OCI-M2 (cell line): ENCODE results near the gene MYLK.

Experiments used
- DNase-seq: peaks from one replicate; lab custom pipeline; 2025; ENCODE audit not compliant: unreplicated experiment; lab: John Stamatoyannopoulos, UW

The MYLK gene

GRCh38 chr3:123878807-123879206 lies 5.3 kb downstream of the MYLK start:
- DNase-seq, result no peak

- no peak for DNase-seq
These were observed 6.2 kb downstream of the MYLK start for GRCh38 chr3:123877965-123878364.

- DNase-seq, result no peak
These were observed 6.7 kb downstream of the MYLK start for GRCh38 chr3:123877466-123877865.

GRCh38 chr3:123876858-123877257 lies 7.3 kb downstream of the MYLK start:
- DNase-seq, result no peak

GRCh38 chr3:123872621-123873020 lies 11.5 kb downstream of the MYLK start:
- no peak for DNase-seq

- DNase-seq, result no peak
These were observed 12.2 kb downstream of the MYLK start for GRCh38 chr3:123871946-123872345.

GRCh38 chr3:123870033-123870432 lies 14.1 kb downstream of the MYLK start:
- no peak for DNase-seq

- no peak for DNase-seq
These were observed 15.0 kb downstream of the MYLK start for GRCh38 chr3:123869165-123869564.

GRCh38 chr3:123864706-123865105 lies 19.4 kb downstream of the MYLK start:
- no peak for DNase-seq

GRCh38 chr3:123862152-123862551 lies 22.0 kb downstream of the MYLK start:
- DNase-seq, result no peak

- DNase-seq, result no peak
These were observed 22.9 kb downstream of the MYLK start for GRCh38 chr3:123861081-123861836.

- no peak for DNase-seq
These were observed 25.0 kb downstream of the MYLK start for GRCh38 chr3:123859177-123859576.

- DNase-seq, result no peak
These were observed 29.2 kb downstream of the MYLK start for GRCh38 chr3:123854905-123855304.

GRCh38 chr3:123853686-123854372 lies 30.3 kb downstream of the MYLK start:
- no peak for DNase-seq

- no peak for DNase-seq
These were observed 36.9 kb downstream of the MYLK start for GRCh38 chr3:123847209-123847608.

- DNase-seq, result no peak
These were observed 40.5 kb downstream of the MYLK start for GRCh38 chr3:123843668-123844067.

- no peak for DNase-seq
These were observed 41.4 kb downstream of the MYLK start for GRCh38 chr3:123842711-123843110.

- DNase-seq, result no peak
These were observed 42.5 kb downstream of the MYLK start for GRCh38 chr3:123841476-123842238.

- no peak for DNase-seq
These were observed 43.2 kb downstream of the MYLK start for GRCh38 chr3:123840961-123841360.

GRCh38 chr3:123837858-123838257 lies 46.3 kb downstream of the MYLK start:
- no peak for DNase-seq

GRCh38 chr3:123834631-123835030 lies 49.5 kb downstream of the MYLK start:
- DNase-seq, result no peak

GRCh38 chr3:123833398-123833785 lies 50.7 kb downstream of the MYLK start:
- DNase-seq, result no peak
